Gastrocnemius medialis (tissue), 4 donors: ENCODE data around the gene ISG20.

Experiments used
- CTCF ChIP-seq, 5 experiments: fragments of 450-650 bp in 3 of 5; fragments of 200-600 bp in 2 of 5; sonication (generic) in 2 of 5; IDR thresholded peaks in 4 of 5; conservative IDR thresholded peaks in 1 of 5; 1 replicate in 4 of 5; 2 replicates in 1 of 5; pipeline ENCODE4 v1.5.1; 2016 to 2019; ENCODE audit warnings: antibody characterized with exemption in 5 of 5, mild to moderate bottlenecking in 3 of 5, moderate library complexity in 3 of 5
- POLR2A ChIP-seq, 2 donors: fragments of 450-650 bp; IDR thresholded peaks; one replicate each; pipeline ENCODE4 v1.6.1; 2017; ENCODE audit warnings: antibody characterized with exemption in 2 of 2, mild to moderate bottlenecking in 2 of 2, moderate library complexity in 2 of 2

DNA sequence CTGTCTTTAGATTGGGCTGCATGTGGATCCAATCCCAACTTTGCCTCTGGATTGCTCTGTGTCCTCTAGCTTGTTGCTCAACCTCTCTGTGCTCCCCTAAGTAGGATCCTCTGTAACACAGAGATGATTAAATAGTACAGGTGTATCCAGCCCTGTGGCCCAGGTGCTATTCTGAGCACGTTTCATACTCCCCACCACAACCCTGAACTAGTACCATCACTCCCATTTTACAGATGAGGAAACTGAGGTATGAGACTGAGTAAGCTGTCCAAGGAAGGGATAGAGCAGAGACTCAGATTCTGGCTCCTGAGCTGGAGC is 7.2 kb downstream of the ISG20 start:
- no peak for TF ChIP-seq POLR2A (IDR thresholded peaks at IDR 0.05)
- TF ChIP-seq CTCF (IDR thresholded peaks at IDR 0.05 in 4 of 5, conservative IDR thresholded peaks at IDR 0.05 in 1 of 5) = no peak
